Ecto neural progenitor cell (in vitro differentiated cells): ENCODE measurements around the gene SNN.

Experiments
- DNase-seq: peaks from one replicate; pipeline ENCODE4 v3.0.0-alpha.2; 2018; ENCODE audit warnings: low spot score

Gene SNN

GRCh38 chr16:11699234-11699894 is 31.1 kb downstream of the SNN start:
- DNase-seq: no peak

GRCh38 chr16:11700264-11701029 is 32.2 kb downstream of the SNN start:
- DNase-seq: no peak

GRCh38 chr16:11705311-11706025 is 37.2 kb downstream of the SNN start:
- no peak for DNase-seq

GRCh38 chr16:11706180-11706742 is 38.0 kb downstream of the SNN start:
- DNase-seq: no peak

- DNase-seq: no peak
These were observed 39.5 kb downstream of the SNN start for GRCh38 chr16:11707679-11708197.

- DNase-seq: no peak
These were observed 40.2 kb downstream of the SNN start for GRCh38 chr16:11708421-11708820.

- DNase-seq: no peak
These were observed 43.4 kb downstream of the SNN start for GRCh38 chr16:11711662-11712061.

GRCh38 chr16:11712122-11712521 is 43.9 kb downstream of the SNN start:
- no peak for DNase-seq

- DNase-seq: no peak
These were observed 47.1 kb downstream of the SNN start for GRCh38 chr16:11715246-11715947.

GRCh38 chr16:11716336-11716735 is 48.1 kb downstream of the SNN start:
- DNase-seq: no peak

GRCh38 chr16:11717811-11718210 is 49.6 kb downstream of the SNN start:
- DNase-seq: no peak

- DNase-seq: no peak
These were observed 50.9 kb downstream of the SNN start for GRCh38 chr16:11719171-11719570.

- no peak for DNase-seq
These were observed 51.5 kb downstream of the SNN start for GRCh38 chr16:11719762-11720161.

- DNase-seq: no peak
These were observed 53.7 kb downstream of the SNN start for GRCh38 chr16:11721781-11722467.

GRCh38 chr16:11722468-11722808 is 54.2 kb downstream of the SNN start:
- DNase-seq: no peak

GRCh38 chr16:11725457-11725856 is 57.2 kb downstream of the SNN start:
- DNase-seq: no peak

GRCh38 chr16:11726008-11726407 is 57.8 kb downstream of the SNN start:
- DNase-seq: no peak

GRCh38 chr16:11727796-11728543 is 59.7 kb downstream of the SNN start:
- no peak for DNase-seq
